HL-60/S4 (cell line): ENCODE data around the gene TTLL9.
"Not testable (repeated sequence)": the region's sequence is repeated elsewhere in the genome, so short reads cannot be mapped to it uniquely, and the experiment has no call there.

Experiments
- in situ Hi-C: fragments of 300-500 bp; cut with MboI; formaldehyde crosslinking; loops from 2 replicates; pipeline ENCODE4 v1.14.3; 2022; ENCODE audit warnings: low sequenced_read_pairs

TTLL9 gene

DNA sequence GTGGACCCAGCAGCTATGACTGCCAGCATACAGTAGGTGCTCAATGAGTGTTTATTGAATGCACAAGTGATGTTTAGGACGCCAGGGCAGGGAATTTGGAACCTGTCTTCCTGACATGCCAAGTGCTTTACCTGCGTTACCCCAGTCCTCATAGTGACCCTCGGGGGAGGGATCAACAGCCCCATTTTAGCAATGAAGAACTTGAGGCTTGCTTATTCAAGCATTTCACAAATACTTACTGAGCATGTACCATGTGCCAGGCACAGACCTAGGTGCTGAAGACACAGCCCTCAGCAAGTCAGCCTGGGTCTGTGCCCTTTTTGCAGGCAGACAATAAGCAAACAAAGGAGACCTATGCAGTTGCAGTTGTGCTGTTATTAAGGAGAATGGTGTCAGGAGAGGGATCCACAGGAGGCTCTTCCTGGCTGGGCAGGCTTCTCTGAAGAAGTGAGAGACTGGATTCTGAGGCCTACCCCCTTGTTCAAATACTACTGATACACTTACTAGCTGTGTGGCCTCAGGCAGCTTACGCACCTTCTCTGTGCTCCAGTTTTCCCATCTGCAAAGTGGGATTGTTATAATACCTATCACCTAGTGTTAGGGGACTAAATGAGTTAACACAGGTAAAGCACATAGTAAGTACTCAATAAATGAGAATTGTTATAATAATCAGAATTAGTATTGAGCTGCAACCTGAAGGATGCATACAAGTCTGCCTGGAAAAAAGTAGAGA lies 39.8 kb downstream of the TTLL9 start:
- in situ Hi-C loops = no loop called here

DNA sequence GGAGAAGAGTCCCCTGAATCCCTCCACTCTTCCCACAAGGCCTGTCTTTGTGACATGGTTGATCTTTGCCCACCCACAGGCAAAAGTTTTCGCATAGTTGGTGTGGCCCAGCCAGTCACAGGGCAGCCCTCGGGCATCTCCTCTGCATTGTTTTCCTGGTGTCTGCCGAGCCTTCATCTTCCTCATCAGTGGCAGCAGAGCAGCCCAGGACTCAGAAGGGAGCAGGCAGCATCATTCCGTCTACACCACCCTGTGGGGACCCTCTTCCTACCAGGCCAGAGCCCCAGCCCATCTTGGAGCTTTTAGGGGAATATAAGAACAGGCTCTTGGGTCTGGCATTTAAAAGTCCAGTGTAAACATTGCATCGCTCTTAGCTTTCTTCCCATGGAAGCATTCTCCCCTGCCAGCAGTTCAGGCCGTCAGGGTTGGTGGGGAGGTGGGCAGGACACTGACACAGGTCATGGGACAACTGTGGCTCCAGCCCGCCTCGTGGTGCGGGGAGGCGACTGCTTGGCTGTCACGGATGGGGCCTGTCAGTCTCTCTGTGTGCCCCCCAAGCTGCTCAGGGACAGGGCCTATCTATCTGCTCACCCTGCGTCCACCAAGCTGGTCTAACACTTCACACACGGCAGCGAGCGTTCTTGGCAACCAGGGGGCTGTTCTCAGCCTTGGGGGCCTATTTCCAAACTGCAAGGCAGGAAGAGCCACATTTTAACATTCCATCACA lies 43.2 kb downstream of the TTLL9 start:
- in situ Hi-C loops = no loop called here

DNA sequence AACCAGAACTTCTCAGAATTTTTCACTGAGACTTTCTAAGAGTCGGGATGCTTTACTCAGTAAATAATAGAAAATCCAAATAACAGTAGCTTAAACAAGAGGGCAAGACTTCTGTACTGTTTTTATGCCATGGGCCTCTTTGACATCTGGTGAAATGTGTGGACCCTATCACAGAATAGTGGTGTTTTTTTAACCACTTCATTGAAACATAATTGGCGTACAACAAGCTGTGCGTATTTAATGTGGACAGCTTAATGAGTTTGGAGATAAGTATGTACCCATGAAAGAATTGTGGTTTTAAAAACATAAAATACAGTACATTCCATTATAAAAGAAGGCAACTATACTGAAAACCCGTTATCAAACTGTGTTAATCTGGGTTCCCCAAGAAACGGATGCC lies 43.7 kb downstream of the TTLL9 start:
- in situ Hi-C loops = no loop called here

DNA sequence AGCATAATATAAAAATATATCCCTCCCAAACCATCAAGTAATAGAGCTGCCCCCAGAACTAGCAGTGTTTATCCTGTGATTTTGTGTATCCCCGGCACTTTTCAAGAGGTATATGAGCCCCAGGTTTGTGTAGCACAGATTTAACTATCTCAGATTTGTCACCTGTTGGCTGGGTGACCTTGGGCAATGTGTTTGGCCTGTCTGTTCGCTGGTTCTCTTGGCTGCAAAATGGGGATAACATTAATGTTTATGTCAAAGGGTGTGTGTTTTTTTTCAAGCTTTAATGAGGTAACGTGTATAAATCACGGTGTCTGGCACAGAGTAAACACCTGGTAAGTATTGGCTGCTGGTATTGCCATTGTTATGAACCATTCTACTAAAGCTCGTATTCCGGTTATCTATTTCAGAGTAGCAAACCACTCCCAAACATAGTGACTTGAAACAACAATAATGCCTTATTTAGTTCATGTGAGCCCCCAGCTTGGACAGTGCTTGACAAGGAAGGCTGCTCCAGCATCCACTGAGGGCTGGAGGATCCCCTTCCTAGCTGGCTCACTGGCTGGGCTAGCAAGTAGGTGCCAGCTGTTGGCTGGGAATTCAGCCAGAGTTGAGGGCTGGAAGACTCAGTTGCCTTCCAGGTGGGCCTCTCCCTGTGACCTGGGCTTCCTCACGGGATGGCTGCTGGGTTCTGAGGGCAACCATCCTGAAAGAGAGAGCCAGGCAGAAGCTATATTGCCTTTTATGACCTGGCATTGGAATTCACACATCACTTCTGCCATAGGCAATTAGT lies 45.3 kb downstream of the TTLL9 start:
- in situ Hi-C loops = no loop called here

DNA sequence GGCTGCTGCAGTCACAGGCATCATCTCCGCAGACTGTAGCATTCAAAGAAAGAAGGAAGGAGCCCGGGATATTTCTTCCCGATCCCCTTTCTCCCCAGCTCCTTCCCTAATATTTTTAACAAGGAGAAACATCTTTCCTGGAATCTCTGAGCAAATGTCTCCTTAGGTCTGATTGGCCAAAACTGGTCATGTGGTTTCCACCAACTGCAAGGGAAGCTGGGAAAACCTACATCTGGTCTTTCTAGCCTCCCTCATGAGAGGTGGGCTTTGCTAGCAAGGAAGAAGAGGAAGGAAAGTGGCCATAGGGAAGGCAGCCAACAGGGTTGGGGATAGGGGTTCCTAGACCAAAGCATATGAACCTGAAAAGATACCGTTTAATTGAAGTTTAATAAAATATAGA lies 46.3 kb downstream of the TTLL9 start:
- in situ Hi-C loops = no loop called here

DNA sequence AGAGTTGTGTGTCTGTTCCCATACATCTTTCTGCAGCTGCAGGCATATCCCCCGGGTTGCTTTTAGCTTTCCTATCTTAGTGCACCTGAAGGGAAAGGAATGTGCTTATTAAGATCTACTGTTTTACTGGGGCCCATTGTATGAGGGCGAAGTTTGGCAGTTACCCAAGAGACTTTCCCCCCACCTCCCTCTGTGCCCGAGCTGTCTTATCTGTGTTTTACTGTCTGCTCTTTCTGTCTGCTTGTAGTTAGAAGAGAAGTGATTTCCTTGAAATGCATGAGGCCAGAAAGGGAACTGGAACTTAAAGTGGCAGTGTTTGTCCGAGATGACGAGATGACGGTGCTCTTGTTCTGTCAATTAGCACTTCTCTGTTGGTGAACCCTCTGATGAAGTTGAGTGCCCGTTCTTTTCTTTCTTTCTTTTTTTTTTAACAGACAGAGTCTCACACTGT lies 47.6 kb downstream of the TTLL9 start:
- in situ Hi-C loops = not testable (repeated sequence)

DNA sequence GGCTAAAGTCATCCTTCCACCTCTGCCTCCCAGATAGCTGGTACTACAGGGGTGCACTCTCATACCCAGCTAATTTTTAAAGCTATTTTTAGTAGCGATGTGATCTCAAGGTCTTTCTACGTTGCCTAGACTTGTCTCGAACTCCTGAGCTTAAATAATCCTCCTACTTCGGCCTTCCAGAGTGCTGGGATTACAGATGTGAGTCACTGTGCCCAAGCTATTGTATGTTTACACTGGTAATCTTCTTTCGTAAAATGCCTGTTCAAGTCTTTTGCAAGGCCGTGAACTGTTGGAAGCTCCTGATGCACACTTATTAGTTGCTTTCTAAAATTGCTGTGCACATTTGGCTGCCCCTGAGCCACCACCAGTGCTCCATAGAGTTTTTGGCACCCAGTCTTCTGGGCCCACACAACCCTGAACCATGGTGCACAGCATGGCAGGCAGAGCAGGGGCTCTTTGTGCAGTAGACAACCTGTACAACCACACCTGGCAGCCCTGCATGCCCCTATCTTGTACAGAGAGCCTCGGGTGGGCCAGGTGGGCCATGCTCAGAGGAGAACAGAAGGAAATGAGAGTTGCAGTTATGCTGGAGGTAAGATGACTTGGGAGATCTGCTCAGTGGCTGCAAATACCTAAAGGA lies 48.2 kb downstream of the TTLL9 start:
- in situ Hi-C loops = no loop called here

DNA sequence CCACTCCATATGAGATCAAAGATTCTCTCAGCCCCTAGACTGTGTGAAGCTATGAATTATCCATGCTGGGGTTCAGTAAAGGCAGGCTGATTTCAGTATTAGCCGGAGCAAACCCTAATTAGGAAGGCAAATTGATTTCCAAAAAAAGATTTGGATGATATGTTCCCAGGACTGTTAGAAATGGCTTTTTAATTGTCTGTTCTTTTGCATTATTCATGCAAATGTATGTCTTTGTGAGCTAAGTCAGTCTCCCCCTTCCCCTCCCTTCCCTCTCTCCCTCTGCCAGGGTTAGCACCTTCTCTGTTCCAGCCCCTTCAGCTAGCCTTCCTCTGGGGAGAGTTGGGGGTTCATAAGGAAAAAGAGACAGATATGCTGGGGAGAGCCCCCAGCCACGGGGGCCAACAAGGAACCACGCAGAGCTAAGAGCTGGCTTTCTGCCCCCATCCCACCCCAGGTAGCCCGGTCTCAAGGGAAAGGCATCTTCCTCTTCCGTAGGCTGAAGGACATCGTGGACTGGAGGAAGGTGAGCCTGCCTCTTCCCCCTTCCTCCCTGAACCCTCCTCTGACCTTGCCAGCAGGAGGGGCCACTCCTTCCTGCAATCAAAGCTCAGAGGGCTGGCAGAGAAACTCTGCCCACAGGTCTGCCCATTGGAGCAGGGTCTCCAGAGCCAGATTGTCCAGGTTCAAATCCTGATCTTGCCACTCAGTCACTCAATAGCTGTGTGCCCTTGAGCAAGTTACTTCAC lies 49.1 kb downstream of the TTLL9 start:
- in situ Hi-C loops = no loop called here

DNA sequence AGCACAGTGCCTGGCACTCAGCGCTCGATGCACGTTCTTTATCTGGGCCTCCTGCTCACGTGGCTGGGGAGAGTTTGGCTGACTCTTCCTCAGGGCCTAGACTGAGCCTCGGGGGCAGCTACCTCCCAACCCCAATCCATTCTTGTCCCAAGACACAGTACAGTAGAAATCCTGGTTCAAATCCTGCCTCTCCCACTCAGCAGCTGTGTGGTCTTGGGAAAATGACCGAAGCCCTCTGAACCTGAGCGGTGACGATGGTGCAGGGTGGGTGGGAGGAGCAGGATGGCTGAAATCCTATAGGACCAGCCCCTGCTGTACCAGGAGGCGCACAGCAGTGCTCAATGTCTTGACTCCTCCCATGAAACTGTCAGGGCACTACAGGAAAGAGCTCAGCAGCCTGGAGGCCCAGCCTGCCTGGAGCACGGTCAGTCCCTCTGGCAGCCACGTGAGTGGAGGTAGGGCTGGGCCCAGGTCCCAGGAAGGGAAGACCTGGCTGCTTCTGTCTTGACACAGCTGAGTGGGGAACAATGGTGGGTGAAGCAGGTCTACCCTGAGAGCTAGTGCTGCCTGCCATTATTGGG lies 49.9 kb downstream of the TTLL9 start:
- in situ Hi-C loops = no loop called here

DNA sequence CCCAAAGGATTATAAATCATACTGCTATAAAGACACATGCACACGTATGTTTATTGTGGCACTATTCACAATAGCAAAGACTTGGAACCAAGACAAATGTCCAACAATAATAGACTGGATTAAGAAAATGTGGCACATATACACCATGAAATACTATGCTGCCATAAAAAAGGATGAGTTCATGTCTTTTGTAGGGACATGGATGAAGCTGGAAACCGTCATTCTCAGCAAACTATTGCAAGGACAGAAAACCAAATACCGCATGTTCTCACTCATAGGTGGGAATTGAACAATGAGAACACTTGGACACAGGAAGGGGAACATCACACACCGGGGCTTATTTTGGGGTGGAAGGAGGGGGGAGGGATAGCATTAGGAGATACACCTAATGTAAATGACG lies 51.0 kb downstream of the TTLL9 start:
- in situ Hi-C loops = not testable (repeated sequence)

DNA sequence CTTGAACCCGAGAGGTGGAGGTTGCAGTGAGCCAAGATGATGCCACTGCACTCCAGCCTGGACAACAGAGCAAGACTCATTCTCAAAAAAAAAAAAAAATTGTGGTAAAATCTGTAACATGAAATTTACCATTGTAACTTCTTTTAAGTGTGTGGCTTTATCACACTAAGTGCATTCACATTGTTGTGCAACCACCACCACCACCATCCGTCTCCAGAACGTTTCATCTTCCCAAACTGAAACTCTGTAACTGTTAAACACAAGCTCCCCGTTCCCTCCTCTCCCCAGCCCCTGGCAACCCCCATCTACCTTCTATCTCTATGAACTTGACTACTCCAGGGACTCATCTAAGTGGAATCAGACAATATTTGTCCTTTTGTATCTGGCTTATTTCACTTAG lies 51.7 kb downstream of the TTLL9 start:
- in situ Hi-C loops = no loop called here

DNA sequence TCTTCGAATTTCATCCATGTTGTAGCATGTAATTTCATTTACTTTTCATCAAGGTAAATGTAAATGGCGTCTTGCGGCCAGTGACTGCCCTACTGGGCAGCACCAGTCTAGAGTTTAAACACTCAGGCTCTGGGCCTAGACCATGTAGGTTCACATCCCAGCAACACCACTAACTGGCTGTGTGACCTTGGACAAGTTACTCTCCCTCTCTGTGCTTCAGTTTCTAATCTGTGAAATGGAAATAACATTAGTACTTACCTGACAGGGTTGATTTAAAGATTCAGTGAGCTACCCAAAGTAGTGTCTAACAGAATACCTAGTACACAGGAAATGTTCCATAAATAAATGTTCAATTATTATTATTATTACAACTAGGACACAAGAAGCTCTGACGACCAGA lies 52.2 kb downstream of the TTLL9 start:
- in situ Hi-C loops = no loop called here

DNA sequence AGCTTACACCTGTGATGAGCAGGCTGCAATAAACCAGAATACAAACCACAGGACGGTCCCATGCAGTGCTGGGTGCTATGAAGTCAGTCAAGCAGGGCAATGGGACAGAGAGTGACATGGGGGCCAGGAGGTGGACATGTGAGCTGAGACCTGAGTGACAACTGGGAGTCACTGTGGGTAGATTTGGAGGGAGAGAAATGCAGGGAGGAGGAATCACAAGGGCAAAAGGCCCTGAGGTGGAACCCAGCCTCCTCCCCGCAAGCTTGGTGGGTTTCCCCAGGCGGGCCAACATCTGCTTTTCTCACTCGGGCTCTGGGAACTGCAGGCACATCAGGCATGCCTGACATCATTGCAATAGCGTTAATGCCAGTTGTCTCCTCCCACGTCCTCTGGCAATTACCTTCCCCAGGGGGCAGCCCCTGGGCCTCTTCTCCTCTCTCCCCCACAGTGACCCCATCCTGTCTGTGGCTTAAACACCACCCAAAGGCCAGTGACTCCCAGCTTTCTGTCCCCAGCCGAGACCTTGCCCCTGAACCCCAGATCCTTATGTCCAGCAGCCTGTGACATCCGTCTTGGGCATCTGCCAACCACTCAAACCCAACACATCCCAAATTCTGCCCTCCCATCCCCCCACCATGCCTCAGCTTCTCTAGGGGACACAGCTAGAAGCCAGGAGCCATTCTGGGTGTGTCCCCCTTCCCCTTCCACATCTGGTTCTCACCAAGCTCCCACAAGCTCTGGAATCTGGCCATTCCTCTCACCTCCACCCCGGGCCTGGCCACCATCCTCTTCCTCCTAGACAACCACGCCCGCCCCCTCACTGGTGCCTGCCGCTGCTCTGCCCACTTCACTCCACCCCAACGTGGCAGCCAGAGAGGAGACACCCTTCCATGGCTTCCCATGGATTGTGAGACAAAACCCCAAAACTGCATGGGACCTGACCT lies 53.2 kb downstream of the TTLL9 start:
- in situ Hi-C loops = no loop called here

DNA sequence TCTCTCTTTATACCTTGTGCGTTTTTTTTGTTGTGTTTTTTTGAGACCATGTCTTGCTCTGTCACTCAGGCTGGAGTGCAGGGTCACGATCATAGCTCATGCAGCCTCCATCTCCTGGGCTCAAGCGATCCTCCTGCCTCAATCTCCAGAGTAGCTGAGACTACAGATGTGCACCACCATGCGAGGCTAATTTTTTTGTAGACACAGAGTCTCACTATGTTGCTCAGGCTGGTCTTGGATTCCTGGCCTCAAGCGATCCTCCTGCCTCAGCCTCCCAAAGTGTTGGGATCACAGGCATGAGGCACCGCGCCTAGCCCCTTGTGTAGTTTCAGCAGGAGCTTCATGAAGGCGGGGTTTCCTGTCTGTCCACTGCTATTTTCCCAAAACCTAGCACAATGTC lies 54.1 kb downstream of the TTLL9 start:
- in situ Hi-C loops = no loop called here

DNA sequence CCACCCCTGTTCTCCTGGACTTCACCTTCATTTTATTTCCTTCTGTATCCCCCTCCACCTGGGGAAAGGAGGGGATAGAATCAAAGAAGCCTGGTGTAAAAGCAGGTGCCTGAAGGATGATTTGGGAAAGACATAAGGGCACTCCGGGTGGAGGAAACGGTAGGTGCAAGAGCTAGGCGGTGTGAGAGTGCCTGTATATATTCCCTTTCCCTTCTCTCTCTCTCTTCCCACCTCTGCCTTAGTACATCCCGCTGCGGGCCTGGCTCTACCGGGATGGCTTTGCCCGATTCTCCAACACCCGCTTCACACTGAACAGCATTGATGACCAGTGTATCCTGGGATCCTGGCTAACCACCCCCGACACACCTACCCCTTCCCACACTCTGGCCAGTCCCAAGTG lies 55.2 kb downstream of the TTLL9 start:
- in situ Hi-C loops = no loop called here

DNA sequence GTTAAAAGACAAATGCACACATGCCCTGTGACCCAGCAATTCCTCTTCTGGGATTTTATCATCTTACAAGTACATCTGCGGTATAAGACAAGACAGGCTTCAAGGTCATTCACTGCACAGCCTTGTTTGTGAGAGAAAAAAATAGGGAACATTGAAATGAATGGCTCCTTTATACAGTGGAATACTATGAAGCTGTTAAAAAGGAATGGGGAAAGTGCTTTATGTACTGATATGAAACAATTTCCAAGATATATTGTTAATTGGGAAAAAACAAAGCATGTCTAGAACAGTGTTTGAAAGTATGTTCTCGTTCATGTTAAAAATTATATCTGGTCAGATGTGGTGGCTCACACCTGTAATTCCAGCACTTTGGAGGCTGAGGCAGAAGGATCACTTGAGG lies 56.1 kb downstream of the TTLL9 start:
- in situ Hi-C loops = no loop called here

DNA sequence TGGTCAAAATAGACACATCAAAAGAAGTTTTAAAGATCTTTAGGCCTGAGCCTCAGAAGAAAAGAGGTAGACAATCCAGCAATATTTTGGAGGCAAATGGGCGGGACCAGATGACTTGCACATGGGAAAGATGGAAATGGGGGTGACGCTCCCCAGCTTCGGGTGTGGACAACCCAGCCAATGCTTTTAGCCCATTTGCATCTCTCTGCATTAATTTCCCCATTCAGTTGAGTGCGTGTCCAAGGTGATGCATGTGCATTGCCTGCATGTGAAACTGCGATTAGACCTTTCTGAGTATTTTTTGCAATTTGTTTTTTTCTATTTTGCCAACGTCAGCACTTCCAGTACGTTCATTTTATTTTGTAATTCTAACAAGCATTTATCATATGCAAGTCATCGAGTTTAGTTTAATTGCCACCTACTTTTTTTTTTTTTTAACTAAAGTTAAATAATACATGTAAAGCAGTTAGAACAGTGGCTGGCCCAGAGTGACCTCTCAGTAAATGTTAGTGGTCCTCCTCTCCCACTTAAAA lies 57.3 kb downstream of the TTLL9 start:
- in situ Hi-C loops = no loop called here

DNA sequence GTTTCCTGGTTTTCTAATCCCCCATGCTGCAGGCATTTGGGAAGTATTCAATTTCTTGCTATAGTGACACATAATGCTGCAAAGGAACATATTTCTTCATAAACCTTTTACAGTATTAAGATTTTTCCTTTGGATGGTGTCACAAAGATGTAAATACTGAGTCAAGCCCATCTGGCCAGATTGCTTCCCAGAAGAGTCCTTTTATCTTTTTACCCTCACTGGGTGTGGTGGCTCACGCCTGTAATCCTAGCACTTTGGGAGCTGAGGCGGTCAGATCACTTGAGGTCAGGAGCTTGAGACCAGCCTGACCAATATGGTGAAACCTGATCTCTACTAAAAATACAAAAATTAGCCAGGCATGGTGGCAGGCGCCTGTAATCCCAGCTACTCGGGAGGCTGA lies 59.2 kb downstream of the TTLL9 start:
- in situ Hi-C loops = not testable (repeated sequence)

DNA sequence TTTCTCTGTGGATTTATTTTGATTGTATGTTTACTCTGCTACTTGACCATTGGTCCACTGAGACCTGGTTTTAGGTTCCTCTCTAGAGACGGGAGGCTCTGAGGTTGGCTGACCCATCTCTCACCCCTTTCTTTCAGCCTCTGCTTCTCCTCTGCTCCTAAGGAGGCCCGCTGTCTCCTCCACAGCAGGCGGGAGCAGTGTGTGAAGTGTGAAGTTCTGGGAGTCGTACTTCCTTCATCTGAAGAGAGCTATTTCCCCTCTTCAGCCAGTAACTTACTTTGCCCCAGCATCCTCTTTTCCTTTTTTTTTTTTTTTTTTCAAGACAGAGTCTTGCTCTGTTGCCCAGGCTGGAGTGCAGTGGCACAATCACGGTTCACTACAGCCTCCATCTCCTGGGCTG lies 60.3 kb downstream of the TTLL9 start:
- in situ Hi-C loops = no loop called here
